Endothelial cell (in vitro differentiated cells): ENCODE data around the gene CLCN4. TPM values are rescaled to one million over a fixed set of nuclear protein-coding genes. Genes with fewer than 3 reads are reported as not detected.

Experiments
- DNase-seq: peaks from one replicate; pipeline ENCODE4 v3.0.0; 2021; ENCODE audit warnings: low spot score
- H3K27ac Mint-ChIP-seq: one replicate; pipeline ENCODE4 v1.8.0; 2021; ENCODE audit warnings: mixed read lengths, inconsistent platforms; ENCODE audit not compliant: unreplicated experiment
- H3K27me3 Mint-ChIP-seq: one replicate; pipeline ENCODE4 v1.8.0; 2021; ENCODE audit warnings: mild to moderate bottlenecking, moderate library complexity, mixed read lengths, inconsistent platforms; ENCODE audit not compliant: unreplicated experiment
- H3K36me3 Mint-ChIP-seq: one replicate; pipeline ENCODE4 v1.8.0; 2021; ENCODE audit warnings: mild to moderate bottlenecking, low read depth, mixed read lengths, inconsistent platforms; ENCODE audit not compliant: unreplicated experiment
- H3K4me1 Mint-ChIP-seq: one replicate; pipeline ENCODE4 v1.8.0; 2021; ENCODE audit warnings: mild to moderate bottlenecking, mixed read lengths, inconsistent platforms; ENCODE audit not compliant: unreplicated experiment
- H3K4me3 Mint-ChIP-seq: one replicate; pipeline ENCODE4 v1.8.0; 2021; ENCODE audit warnings: mild to moderate bottlenecking, mixed read lengths, inconsistent platforms; ENCODE audit not compliant: unreplicated experiment
- H3K9me3 Mint-ChIP-seq: one replicate; pipeline ENCODE4 v1.8.0; 2021; ENCODE audit warnings: mixed read lengths, inconsistent platforms; ENCODE audit not compliant: unreplicated experiment
- CTCF ChIP-seq: fragments of 200-600 bp; sonication (generic); IDR thresholded peaks from one replicate; pipeline ENCODE4 v1.5.0; 2021; ENCODE audit warnings: antibody characterized with exemption; ENCODE audit not compliant: unreplicated experiment
- total RNA-seq: library from RNA; stranded (reverse); fragmentation: NEBNext Ultra II Directional; extraction: Animal tissue kit (Norgen Biotek cat#: 25700); gene quantifications from one replicate; pipeline ENCODE4 v1.2.1, GENCODE V29; 2021; ENCODE audit not compliant: unreplicated experiment

The CLCN4 gene
- total RNA-seq, 1 donor from 2014 or later = 23.1 TPM

- Mint-ChIP-seq H3K4me1 (peaks cover 55% of the 10 kb centered on the region), H3K36me3 (peaks cover 7% of the 10 kb centered on the region), H3K27ac (peak overlapping the region; percentile 30), H3K4me3 (no peak overlapping the region), H3K9me3 (no peaks in the 10 kb centered on the region), H3K27me3 (peaks cover 5% of the 10 kb centered on the region)
- TF ChIP-seq CTCF = no peak
- DNase-seq = no peak
Observed at GRCh38 chrX:10174051-10174450, 17.3 kb downstream of the CLCN4 start.

- Mint-ChIP-seq H3K4me3 (no peak overlapping the region), H3K36me3 (peaks cover 5% of the 10 kb centered on the region), H3K9me3 (no peaks in the 10 kb centered on the region), H3K27me3 (peaks cover 5% of the 10 kb centered on the region), H3K4me1 (peaks cover 62% of the 10 kb centered on the region), H3K27ac (peak overlapping the region; percentile 90)
- DNase-seq = no peak
- no peak for TF ChIP-seq CTCF
Observed at GRCh38 chrX:10174810-10175209, 18.0 kb downstream of the CLCN4 start.

GRCh38 chrX:10175319-10175871 lies 18.6 kb downstream of the CLCN4 start:
- Mint-ChIP-seq H3K27ac (peak overlapping the region; percentile 90), H3K27me3 (peaks cover 5% of the 10 kb centered on the region)

GRCh38 chrX:10176121-10177003 lies 19.6 kb downstream of the CLCN4 start:
- Mint-ChIP-seq H3K27me3 (peaks cover 5% of the 10 kb centered on the region), H3K27ac (peak overlapping the region; percentile 95), H3K36me3 (peaks cover 5% of the 10 kb centered on the region), H3K9me3 (no peaks in the 10 kb centered on the region), H3K4me1 (peaks cover 62% of the 10 kb centered on the region), H3K4me3 (no peak overlapping the region)
- DNase-seq = no peak
- no peak for TF ChIP-seq CTCF

More at GRCh38 chrX:10175319-10175871, 18.6 kb downstream of the CLCN4 start:
- no peak for TF ChIP-seq CTCF
- Mint-ChIP-seq H3K9me3 (no peaks in the 10 kb centered on the region), H3K4me3 (no peak overlapping the region), H3K4me1 (peaks cover 62% of the 10 kb centered on the region), H3K36me3 (peaks cover 5% of the 10 kb centered on the region)
- DNase-seq = no peak

- H3K4me3 Mint-ChIP-seq = no peak overlapping the region
- peaks cover 5% of the 10 kb centered on the region for H3K36me3 Mint-ChIP-seq
- H3K4me1 Mint-ChIP-seq = peaks cover 62% of the 10 kb centered on the region
- H3K9me3 Mint-ChIP-seq = no peaks in the 10 kb centered on the region
- H3K27ac Mint-ChIP-seq = peak overlapping the region; percentile 95
- DNase-seq = no peak
- TF ChIP-seq CTCF = no peak
- peaks cover 5% of the 10 kb centered on the region for H3K27me3 Mint-ChIP-seq
Observed at GRCh38 chrX:10177004-10177396, 20.2 kb downstream of the CLCN4 start.
